KOPT-K1 (cell line): ENCODE results near the gene FASN.
A peak's percentile ranks its signal among the peaks of the same experiment; 100 is the strongest.

Experiments used
- H3K27ac ChIP-seq: fragments of 200-600 bp; sonication (generic); 2 replicates; pipeline ENCODE4 v1.5.1; 2016; ENCODE audit warnings: antibody characterized with exemption, mild to moderate bottlenecking, low read depth, low read length; ENCODE audit not compliant: poor library complexity, severe bottlenecking
- H3K36me3 ChIP-seq: fragments of 200-600 bp; sonication (generic); 2 replicates; pipeline ENCODE4 v1.5.1; 2017; ENCODE audit warnings: antibody characterized with exemption, mild to moderate bottlenecking, low read length, moderate library complexity; ENCODE audit not compliant: insufficient read depth
- H3K9me3 ChIP-seq: fragments of 200-600 bp; sonication (generic); 2 replicates; pipeline ENCODE4 v1.5.1; 2017; ENCODE audit warnings: antibody characterized with exemption, low read length, mild to moderate bottlenecking; ENCODE audit not compliant: insufficient read depth, poor library complexity, severe bottlenecking

The FASN gene

GRCh38 chr17:82080048-82080788 lies 17.8 kb downstream of the FASN start:
- no peak overlapping the region for H3K27ac ChIP-seq
- no peaks in the 10 kb centered on the region for H3K9me3 ChIP-seq
- peaks cover 86% of the 10 kb centered on the region for H3K36me3 ChIP-seq

GRCh38 chr17:82079001-82079677 lies 18.9 kb downstream of the FASN start:
- H3K9me3 ChIP-seq: no peaks in the 10 kb centered on the region
- H3K36me3 ChIP-seq: peaks cover 75% of the 10 kb centered on the region

GRCh38 chr17:82078433-82078832 lies 19.6 kb downstream of the FASN start:
- Histone ChIP-seq H3K36me3 (peaks cover 68% of the 10 kb centered on the region), H3K27ac (no peak overlapping the region), H3K9me3 (no peaks in the 10 kb centered on the region)

More at GRCh38 chr17:82079001-82079677, 18.9 kb downstream of the FASN start:
- no peak overlapping the region for H3K27ac ChIP-seq

- no peaks in the 10 kb centered on the region for H3K9me3 ChIP-seq
- H3K36me3 ChIP-seq: peaks cover 61% of the 10 kb centered on the region
- H3K27ac ChIP-seq: no peak overlapping the region
Observed at GRCh38 chr17:82077617-82078358, 20.2 kb downstream of the FASN start.

- Histone ChIP-seq H3K27ac (no peak overlapping the region), H3K36me3 (peaks cover 53% of the 10 kb centered on the region), H3K9me3 (no peaks in the 10 kb centered on the region)
Observed at GRCh38 chr17:82076785-82077591, 21.0 kb downstream of the FASN start.

GRCh38 chr17:82076018-82076784 lies 21.8 kb downstream of the FASN start:
- Histone ChIP-seq H3K27ac (no peak overlapping the region), H3K9me3 (no peaks in the 10 kb centered on the region), H3K36me3 (peaks cover 45% of the 10 kb centered on the region)

- Histone ChIP-seq H3K9me3 (no peaks in the 10 kb centered on the region), H3K36me3 (peaks cover 19% of the 10 kb centered on the region), H3K27ac (no peak overlapping the region)
Observed at GRCh38 chr17:82073446-82073845, 24.6 kb downstream of the FASN start.

- H3K27ac ChIP-seq: no peak overlapping the region
- H3K36me3 ChIP-seq: peaks cover 13% of the 10 kb centered on the region
- no peaks in the 10 kb centered on the region for H3K9me3 ChIP-seq
Observed at GRCh38 chr17:82072827-82073226, 25.2 kb downstream of the FASN start.

- no peaks in the 10 kb centered on the region for H3K9me3 ChIP-seq
- no peaks in the 10 kb centered on the region for H3K36me3 ChIP-seq
- H3K27ac ChIP-seq: no peak overlapping the region
Observed at GRCh38 chr17:82070611-82071010, 27.4 kb downstream of the FASN start.

GRCh38 chr17:82065638-82066303 lies 32.3 kb downstream of the FASN start, which contains the start of gene DUS1L:
TSS of gene DUS1L (minus strand) at chr17:82065804. CDS start at chr17:82065059, 745 bp downstream.
- H3K9me3 ChIP-seq: no peaks in the 10 kb centered on the region
- H3K36me3 ChIP-seq: peaks cover 36% of the 10 kb centered on the region
- H3K27ac ChIP-seq: peak within 1 kb of the TSS; percentile 72

GRCh38 chr17:82065193-82065637 lies 32.8 kb downstream of the FASN start:
- Histone ChIP-seq H3K36me3 (peaks cover 41% of the 10 kb centered on the region), H3K9me3 (no peaks in the 10 kb centered on the region), H3K27ac (peak overlapping the region; percentile 72)

GRCh38 chr17:82064433-82065192 lies 33.4 kb downstream of the FASN start:
- Histone ChIP-seq H3K27ac (peak overlapping the region; percentile 72), H3K36me3 (peaks cover 47% of the 10 kb centered on the region), H3K9me3 (no peaks in the 10 kb centered on the region)
